Measurements from ENCODE around the gene FBXO41.

The FBXO41 gene

GRCh38 chr2:73284296-73285158 lies at the start of gene FBXO41:
TSS of gene FBXO41 (minus strand) at chr2:73284478. CDS start at chr2:73269630, 14,848 bp downstream.
- DNase-seq (ENCODE audit: low read depth in 1 of 2, low spot score in 1 of 2) = peak in 1 of 2 donors; percentile 63

GRCh38 chr2:73334045-73334444 lies 49.8 kb upstream of the FBXO41 start:
- DNase-seq (ENCODE audit: low read depth in 1 of 2, low spot score in 1 of 2) = no peak

GRCh38 chr2:73333564-73333963 lies 49.3 kb upstream of the FBXO41 start:
- DNase-seq (ENCODE audit: low read depth in 1 of 2, low spot score in 1 of 2) = no peak

DNA sequence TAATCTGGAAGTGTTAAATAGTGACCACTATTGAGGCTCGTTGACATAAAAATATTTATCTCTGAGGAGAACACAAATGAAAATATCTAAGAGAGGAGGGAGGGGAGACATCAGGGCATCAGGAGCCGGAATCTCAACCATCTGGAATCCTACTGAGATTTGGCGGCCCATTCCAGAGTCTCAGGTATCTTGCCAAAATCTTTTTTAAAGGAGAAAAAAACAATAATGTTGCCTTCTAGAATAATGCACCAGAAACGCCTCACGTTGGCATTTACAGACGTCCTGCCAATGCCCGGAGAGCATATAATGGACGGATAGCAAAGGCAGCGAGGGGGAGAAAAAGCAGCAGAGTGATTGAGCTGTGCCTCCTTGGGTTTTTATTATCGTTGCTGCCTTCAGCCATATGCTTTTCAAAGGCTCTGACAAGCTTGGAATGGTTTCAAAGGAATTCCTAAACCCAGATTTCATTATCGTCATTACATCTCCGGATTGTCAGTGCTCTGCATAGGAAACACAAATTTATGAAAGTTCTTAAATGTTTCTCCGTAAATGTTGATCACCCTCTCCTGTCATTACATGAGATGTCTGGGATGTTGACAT lies 39.9 kb upstream of the FBXO41 start:
- no peak for DNase-seq (ENCODE audit: low read depth in 1 of 2, low spot score in 1 of 2)

GRCh38 chr2:73323551-73323950 lies 39.3 kb upstream of the FBXO41 start:
- DNase-seq (ENCODE audit: low read depth in 1 of 2, low spot score in 1 of 2) = no peak

DNA sequence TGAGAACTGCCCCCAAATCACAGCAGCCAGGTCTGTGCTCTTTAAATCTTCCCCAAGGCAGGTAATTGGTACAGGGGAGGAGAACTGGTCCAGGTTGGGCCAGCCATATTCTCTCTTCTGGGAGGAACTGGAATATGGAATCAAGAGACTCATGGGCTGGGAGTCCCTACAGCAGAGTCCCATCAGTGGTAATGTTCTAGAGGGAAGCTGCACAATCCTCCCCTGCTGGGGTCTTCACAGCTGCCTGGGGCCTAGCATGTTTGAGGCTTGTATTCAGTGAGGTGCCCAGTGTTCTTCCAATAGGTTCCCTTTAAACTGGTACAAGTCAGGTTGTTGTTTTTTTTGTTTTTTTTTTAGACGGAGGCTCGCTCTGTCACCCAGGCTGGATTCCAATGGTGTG lies 30.2 kb upstream of the FBXO41 start:
- no peak for DNase-seq (ENCODE audit: low read depth in 1 of 2, low spot score in 1 of 2)

DNA sequence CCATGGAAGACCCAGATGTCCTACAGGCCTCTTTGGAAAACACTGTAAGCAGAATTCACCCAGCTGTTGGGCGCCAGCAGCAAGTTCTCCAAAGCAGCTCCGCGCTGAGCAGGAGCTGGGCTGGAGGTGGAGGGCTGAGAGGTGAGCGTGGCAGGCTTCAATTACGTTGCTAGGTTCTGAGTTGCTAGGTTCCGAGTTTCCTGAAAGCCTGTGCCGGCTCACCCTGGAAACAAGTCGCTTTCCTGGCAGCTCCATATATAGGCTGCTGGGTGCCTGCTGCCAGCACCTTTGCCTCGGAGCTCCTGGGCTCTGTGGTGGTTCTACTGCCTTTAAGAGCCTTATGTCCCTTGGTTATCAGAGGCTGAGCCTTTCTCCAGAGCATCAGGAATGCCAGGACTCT lies 23.4 kb upstream of the FBXO41 start:
- DNase-seq (ENCODE audit: low read depth in 1 of 2, low spot score in 1 of 2) = no peak

DNA sequence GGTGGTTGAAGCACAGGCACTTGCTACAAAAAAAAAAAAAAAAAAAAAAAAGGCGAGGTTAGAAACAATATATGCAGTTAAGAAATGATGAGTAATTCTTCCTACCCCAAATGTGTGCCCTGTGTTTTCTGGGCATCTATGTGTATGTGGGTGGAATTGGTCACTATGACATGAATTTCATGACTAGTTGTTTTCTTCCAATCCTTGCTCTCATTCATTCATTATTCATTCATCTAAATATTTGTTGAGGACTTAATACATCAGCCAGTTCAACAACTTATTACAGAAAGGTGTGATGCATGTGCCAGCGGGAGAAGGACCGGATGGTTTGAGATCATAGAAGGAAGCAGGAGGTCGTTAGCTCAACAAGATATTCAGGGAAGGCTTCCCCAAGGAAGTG lies 17.4 kb upstream of the FBXO41 start:
- no peak for DNase-seq (ENCODE audit: low read depth in 1 of 2, low spot score in 1 of 2)

DNA sequence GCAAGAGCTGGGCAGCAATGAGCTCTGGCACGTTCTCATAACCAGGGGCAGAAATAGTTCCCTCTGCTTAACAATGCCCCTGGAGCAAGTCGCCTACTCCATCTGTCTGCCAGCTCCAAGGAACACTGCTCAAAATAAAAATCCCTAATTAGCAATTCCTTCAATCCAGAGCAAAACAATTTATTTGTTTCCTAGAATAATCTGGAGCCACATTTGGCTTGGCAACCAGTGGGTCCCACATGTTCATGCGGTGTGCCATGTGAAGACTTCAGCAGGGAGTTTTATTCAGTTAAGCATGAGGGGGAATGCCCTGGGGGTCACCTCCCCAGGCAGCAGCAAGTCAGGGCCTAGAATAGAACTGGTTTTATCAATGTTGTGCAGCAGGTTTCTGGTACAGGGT lies 16.6 kb upstream of the FBXO41 start:
- DNase-seq (ENCODE audit: low read depth in 1 of 2, low spot score in 1 of 2) = no peak

GRCh38 chr2:73297586-73297985 lies 13.3 kb upstream of the FBXO41 start:
- no peak for DNase-seq (ENCODE audit: low read depth in 1 of 2, low spot score in 1 of 2)

DNA sequence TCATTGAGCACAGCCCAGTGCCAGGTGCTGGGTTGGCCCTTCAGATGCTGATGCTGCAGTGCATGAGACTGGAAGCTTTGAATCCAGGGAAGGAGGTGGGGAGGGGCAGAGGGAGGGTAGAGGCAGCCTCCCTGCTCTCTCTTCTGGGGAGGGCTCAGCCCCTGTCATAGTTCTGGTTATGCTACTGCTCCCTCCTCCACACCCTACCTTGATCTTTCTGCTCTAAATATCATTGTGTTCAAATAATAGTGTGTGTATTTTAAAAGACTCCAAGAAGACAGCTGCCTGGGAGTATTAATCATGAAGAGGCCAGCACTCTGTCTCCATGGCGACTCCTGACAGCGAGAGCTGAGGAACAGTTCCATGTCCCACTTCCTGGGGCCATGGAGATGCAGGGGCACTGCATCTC lies 12.9 kb upstream of the FBXO41 start:
- DNase-seq (ENCODE audit: low read depth in 1 of 2, low spot score in 1 of 2) = no peak

GRCh38 chr2:73295751-73296400 lies 11.6 kb upstream of the FBXO41 start:
- DNase-seq (ENCODE audit: low read depth in 1 of 2, low spot score in 1 of 2) = no peak

DNA sequence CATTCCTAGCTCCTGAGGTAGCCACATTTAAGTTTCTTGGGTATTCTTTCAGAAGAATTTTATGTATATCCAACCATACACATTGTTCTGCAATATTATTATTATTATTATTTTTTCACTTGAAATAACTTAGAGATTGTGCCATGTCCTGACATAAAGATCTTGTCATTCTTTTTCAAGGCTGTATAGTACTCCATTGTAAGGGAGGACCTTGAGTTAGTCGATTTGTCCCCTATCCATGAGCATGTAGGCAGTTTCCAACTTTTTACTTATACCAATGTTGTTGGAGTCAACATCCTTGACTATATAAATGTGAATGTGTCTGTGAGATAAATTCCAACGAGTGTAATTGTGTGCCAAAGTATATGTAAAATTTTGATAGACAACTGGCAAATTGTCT lies 10.0 kb upstream of the FBXO41 start:
- no peak for DNase-seq (ENCODE audit: low read depth in 1 of 2, low spot score in 1 of 2)

DNA sequence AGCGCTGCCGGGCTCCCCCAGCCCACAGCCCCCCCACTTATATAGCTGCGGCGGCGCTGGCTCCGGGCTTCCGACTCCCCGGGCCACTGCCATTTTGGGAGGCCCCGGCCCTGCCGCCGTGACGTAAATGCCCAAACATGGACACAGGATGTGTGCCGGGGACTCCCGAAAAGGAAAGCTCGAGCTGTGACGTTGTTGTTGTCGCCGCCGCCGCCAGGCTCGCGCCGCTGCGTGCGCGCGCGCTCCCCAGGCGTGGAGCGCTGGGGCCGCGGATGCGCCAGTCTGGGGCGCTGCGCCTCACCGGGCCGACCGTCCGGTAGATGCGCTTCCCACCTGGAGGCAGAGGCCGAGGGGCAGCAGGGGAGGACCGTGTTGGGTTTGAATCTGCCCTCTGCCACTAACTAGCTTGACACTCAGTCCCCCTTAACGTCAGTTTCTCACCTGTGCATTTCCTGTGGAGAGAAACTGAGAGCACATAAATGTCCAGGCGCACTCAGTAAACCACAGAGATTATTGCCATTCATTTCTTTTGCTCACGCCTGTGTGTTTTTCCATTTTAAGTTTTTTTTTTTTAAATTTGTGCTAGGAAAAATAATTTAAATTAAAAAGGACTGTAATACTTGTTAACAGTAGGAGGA lies 9.4 kb upstream of the FBXO41 start, which contains the start of gene EGR4:
Gene EGR4 (minus strand): TSS at position 15 of the 638 bp plus-strand sequence. CDS start 231 bp downstream, outside the sequence.
- DNase-seq (ENCODE audit: low read depth in 1 of 2, low spot score in 1 of 2) = peak; percentile 70 to 80

DNA sequence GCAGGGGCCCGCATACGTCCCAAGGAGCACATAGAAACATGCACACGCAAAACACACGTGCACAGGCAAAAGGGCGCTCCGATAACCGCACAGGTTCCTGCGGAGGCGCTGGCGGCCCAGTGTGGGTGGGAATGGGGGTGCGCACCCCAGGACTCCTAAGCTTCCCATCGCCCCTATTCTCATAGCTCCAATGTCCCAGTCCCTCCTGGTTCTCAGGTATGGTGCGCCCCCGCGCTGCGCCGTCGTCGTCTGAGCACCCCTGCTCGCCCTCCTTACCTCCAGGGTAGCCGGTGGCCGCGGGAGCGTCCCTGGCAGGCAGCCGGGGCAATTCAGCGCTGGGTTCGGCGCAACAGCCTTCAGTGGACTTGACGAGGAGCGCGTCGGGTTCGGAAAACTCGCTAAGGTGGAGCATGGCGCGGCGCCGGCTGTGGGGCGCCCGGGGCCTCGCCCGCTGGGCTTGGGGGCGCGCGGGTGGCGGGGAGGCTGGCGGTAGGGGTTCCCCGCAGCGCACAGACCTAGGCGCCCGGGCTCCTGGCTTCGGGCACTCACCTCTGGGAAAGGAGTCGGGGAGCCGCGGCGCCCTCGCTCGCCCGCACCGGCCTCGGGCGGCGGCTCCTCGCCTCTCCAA lies 8.7 kb upstream of the FBXO41 start:
- no peak for DNase-seq (ENCODE audit: low read depth in 1 of 2, low spot score in 1 of 2)

DNA sequence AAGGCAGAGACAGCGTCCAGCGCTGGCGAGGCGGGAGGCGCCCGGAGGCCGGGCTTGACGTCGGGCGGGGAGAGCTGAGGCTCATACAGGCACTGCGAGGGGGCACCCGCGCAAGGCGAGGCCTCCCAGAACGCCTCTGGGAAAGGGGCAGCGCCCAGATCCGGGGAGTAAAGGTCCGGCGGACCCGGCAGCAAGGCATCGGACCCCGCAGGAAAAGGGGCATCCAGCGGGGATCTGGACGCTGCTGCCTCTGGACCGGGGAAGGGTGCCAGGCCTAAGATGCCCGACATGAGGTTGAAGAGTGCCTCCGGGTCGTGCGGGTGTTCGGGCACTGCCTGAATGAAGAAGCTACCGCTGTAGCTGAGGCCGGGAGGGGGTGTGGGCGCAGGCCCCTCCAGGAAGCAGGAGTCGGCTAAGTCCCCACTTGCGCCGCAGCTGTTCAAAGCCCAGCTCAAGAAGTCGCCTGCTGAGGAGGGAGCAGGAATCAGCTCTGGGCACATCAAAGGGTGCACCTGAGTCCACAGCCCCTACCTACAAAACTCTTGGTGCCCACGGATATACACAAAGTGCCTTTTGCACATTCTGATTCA lies 8.1 kb upstream of the FBXO41 start:
- DNase-seq (ENCODE audit: low read depth in 1 of 2, low spot score in 1 of 2) = no peak

GRCh38 chr2:73291461-73292315 lies 7.4 kb upstream of the FBXO41 start:
- no peak for DNase-seq (ENCODE audit: low read depth in 1 of 2, low spot score in 1 of 2)

DNA sequence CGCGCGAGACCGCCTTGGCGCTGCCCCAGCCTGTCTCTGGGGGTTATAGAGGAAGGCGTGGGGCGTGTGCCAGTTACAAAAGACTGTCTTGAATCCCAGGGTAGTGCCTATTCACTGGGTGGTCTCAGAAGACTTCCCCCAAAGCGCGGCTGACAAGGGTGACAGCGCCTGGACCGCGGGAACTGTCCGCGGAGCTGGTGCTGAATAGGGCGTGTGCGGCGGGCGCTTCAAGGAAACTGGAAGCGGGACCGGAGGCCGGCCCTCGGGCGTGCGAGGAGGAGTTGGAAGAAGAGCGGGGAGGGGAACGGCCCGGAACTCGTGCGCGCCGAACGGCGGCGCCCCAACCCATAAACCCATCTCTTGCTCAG lies 6.8 kb upstream of the FBXO41 start:
- DNase-seq (ENCODE audit: low read depth in 1 of 2, low spot score in 1 of 2) = no peak

DNA sequence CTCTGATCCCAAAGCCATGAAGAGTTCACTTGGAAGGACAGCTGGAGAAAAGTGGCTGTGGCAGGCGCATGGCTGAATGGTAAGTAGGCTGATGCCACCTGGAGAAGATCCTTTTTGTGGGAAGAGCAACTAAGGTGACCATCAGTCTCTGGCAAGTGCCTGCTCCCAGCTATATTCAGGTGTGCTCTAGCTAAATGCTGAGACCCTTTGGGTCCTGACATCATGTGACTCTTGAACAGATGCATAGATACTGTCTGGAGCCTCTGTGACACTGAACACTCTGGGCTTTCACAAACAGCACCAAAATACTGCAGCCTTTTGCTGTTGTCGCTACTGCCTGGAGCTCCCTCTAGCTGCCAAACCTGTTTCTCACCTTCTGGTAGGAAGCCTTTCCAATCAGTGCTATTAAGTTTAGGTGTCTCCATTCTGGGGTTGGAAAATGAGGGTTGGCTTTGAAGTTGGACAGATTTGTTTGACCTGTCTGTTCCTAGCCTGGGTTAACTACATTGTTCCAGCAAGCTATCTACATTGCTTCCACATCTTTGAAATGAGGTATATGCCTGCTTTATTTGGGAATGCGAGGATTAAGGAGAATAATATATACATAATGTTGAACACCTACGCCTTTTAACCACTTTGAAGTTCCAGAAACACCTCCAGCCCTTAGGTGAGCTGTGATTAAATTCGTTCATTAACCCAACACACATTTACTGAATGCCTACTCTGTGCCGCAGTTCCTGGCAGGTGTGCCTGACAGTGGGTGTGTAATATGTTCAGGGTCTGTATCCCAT lies 6.0 kb upstream of the FBXO41 start:
- DNase-seq (ENCODE audit: low read depth in 1 of 2, low spot score in 1 of 2) = no peak

All from stimulated activated CD4-positive, alpha-beta T cell treated with anti-CD3 and anti-CD28 coated beads, Interleukin-15, amount 100 ng/mL, for 1 hour (primary cell).